Suprapubic skin (tissue), 3 donors: ENCODE results near the gene BIRC3.

ENCODE experiments used
- CTCF ChIP-seq, 2 donors: fragments of 200-600 bp in 1 of 2; fragments of 450-650 bp in 1 of 2; sonication (generic) in 1 of 2; IDR thresholded peaks; one replicate each; pipeline ENCODE4 v1.5.1; 2016 to 2019; ENCODE audit warnings: antibody characterized with exemption in 2 of 2, mild to moderate bottlenecking in 1 of 2, moderate library complexity in 1 of 2
- EP300 ChIP-seq: sonication (generic); formaldehyde crosslinking; IDR thresholded peaks from one replicate; pipeline ENCODE4 v1.6.1; 2017; ENCODE audit warnings: antibody characterized with exemption
- POLR2A ChIP-seq, 2 donors: fragments of 450-650 bp; IDR thresholded peaks; one replicate each; pipeline ENCODE4 v1.6.1; 2017; ENCODE audit warnings: antibody characterized with exemption in 2 of 2, mild to moderate bottlenecking in 2 of 2, moderate library complexity in 2 of 2

GRCh38 chr11:102279641-102280170 lies 37.6 kb upstream of the BIRC3 start:
- TF ChIP-seq POLR2A (IDR thresholded peaks at IDR 0.05), result no peak
- no peak for TF ChIP-seq EP300
- no peak for TF ChIP-seq CTCF (IDR thresholded peaks at IDR 0.05)
